Nephron (organoid): ENCODE measurements around the gene TMEM213.
"Not testable (repeated sequence)": the region's sequence is repeated elsewhere in the genome, so short reads cannot be mapped to it uniquely, and the experiment has no call there.

Source experiments
- H3K27ac Mint-ChIP-seq, 3 experiments: 2 replicates each; pipeline ENCODE4 v1.8.0; 2020; ENCODE audit warnings: mixed read lengths in 3 of 3, mild to moderate bottlenecking in 2 of 3, moderate library complexity in 1 of 3
- H3K27me3 Mint-ChIP-seq: 2 replicates; pipeline ENCODE4 v1.8.0; 2021; ENCODE audit warnings: low read depth, mild to moderate bottlenecking, moderate library complexity, mixed read lengths
- H3K36me3 Mint-ChIP-seq: 2 replicates; pipeline ENCODE4 v1.8.0; 2020; ENCODE audit warnings: low read depth, mixed read lengths
- H3K4me1 Mint-ChIP-seq: 2 replicates; pipeline ENCODE4 v1.8.0; 2020; ENCODE audit warnings: mixed read lengths
- H3K4me3 Mint-ChIP-seq, 3 experiments: 2 replicates each; pipeline ENCODE4 v1.8.0; 2020; ENCODE audit warnings: mild to moderate bottlenecking in 3 of 3, mixed read lengths in 3 of 3, moderate library complexity in 2 of 3
- H3K9me3 Mint-ChIP-seq: 2 replicates; pipeline ENCODE4 v1.8.0; 2020; ENCODE audit warnings: mixed read lengths
- TF ChIP-seq, protein P1 (sequence below), 3 experiments: fragments of 200-600 bp; sonication (generic); IDR thresholded peaks; one replicate each; pipeline ENCODE4 v1.5.0; 2021; ENCODE audit warnings: antibody characterized with exemption in 3 of 3; ENCODE audit not compliant: unreplicated experiment in 3 of 3

Gene TMEM213

DNA sequence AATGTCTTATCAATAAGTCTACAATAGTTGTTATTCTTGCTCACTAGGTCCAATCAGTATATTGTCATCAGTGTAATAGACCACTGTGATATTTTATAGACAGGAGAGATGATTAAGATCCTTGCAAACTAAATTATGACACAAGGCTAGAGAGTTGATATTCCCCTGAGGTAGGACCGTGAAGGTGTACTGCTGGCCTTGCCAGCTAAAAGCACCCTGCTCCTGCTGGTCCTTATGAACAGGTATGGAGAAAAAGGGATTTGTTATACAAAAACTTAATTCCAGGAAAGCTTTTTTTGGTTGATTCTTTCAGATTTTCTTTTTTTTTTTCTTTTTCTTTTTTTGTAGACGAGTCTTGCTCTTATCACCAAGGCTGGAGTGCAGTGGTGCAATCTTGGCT is 16.8 kb upstream of the TMEM213 start:
- Mint-ChIP-seq H3K27me3 (peaks cover 4% of the 10 kb centered on the region), H3K4me1 (no peaks in the 10 kb centered on the region), H3K4me3 (no peak overlapping the region), H3K27ac (no peak overlapping the region), H3K36me3 (peaks cover 4% of the 10 kb centered on the region), H3K9me3 (peaks cover 3% of the 10 kb centered on the region)
- TF ChIP-seq, protein P1, sequence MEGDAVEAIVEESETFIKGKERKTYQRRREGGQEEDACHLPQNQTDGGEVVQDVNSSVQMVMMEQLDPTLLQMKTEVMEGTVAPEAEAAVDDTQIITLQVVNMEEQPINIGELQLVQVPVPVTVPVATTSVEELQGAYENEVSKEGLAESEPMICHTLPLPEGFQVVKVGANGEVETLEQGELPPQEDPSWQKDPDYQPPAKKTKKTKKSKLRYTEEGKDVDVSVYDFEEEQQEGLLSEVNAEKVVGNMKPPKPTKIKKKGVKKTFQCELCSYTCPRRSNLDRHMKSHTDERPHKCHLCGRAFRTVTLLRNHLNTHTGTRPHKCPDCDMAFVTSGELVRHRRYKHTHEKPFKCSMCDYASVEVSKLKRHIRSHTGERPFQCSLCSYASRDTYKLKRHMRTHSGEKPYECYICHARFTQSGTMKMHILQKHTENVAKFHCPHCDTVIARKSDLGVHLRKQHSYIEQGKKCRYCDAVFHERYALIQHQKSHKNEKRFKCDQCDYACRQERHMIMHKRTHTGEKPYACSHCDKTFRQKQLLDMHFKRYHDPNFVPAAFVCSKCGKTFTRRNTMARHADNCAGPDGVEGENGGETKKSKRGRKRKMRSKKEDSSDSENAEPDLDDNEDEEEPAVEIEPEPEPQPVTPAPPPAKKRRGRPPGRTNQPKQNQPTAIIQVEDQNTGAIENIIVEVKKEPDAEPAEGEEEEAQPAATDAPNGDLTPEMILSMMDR (IDR thresholded peaks at IDR 0.05; ENCODE audit: unreplicated experiment in 3 of 3) = no peak

DNA sequence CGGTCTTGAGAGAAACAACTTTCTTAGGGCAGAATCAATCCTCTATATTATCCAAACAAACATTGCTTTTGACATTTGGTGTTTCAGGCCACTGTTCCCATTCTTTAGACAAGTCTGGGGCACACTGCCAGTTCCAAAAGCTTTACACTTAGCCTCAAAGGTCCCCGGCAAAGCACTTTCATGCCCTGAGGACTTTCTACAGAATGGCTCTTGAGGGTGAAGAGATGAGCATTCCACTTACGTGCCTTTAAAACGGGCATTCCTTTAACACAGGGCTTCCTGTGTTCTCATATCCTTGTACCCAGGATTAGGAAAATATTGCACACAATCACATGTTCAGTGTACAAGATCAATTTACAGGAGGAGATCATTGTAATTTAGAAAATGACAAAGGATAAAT is 13.1 kb upstream of the TMEM213 start:
- H3K27ac Mint-ChIP-seq = no peak overlapping the region
- H3K4me3 Mint-ChIP-seq = no peak overlapping the region
- peaks cover 8% of the 10 kb centered on the region for H3K36me3 Mint-ChIP-seq
- no peaks in the 10 kb centered on the region for H3K4me1 Mint-ChIP-seq
- peaks cover 12% of the 10 kb centered on the region for H3K27me3 Mint-ChIP-seq
- TF ChIP-seq, protein P1 (IDR thresholded peaks at IDR 0.05; ENCODE audit: unreplicated experiment in 3 of 3) = no peak
- peaks cover 7% of the 10 kb centered on the region for H3K9me3 Mint-ChIP-seq

DNA sequence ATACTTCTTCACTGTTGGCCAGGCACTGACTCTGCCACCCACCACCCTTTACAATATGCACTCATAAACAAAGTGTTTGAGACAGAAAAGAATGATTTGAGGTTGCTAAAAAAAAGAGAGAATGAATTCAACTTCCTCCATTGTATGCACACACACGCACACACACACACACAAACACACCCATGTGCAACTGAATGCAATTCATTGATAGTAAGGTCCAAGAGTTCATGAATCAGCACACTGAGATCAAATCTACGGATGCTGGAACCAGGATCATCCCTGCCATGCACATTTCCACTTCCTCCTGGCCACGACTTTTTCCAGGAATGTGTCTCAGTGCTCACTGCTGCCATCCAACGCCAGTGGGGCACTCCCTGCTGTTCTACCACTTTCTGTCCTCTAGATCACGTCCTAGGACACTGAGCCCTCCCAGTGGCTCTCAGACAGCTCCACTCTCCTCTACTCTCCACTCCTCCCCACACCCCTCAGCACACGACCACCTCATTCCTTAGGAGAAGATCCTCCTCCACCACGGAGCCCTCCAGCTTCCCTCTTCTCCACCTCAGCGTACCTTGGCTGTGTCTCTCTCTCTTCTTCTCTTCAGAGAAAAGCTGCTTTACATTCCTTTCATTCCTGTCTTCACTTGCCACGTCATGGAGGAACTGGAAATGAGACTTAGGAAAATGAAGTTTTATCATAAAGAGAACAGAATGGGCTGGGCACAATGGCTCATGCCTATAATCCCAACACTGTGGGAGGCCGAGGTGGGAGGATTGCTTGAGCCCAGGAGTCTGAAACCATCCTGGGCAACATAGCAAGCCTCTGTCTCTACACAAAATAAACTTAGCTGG is 12.0 kb upstream of the TMEM213 start:
- TF ChIP-seq, protein P1 (IDR thresholded peaks at IDR 0.05; ENCODE audit: unreplicated experiment in 3 of 3) = no peak
- H3K9me3 Mint-ChIP-seq = peaks cover 7% of the 10 kb centered on the region
- H3K4me3 Mint-ChIP-seq = no peak overlapping the region
- peaks cover 8% of the 10 kb centered on the region for H3K36me3 Mint-ChIP-seq
- no peak overlapping the region for H3K27ac Mint-ChIP-seq
- no peaks in the 10 kb centered on the region for H3K4me1 Mint-ChIP-seq
- peaks cover 15% of the 10 kb centered on the region for H3K27me3 Mint-ChIP-seq

DNA sequence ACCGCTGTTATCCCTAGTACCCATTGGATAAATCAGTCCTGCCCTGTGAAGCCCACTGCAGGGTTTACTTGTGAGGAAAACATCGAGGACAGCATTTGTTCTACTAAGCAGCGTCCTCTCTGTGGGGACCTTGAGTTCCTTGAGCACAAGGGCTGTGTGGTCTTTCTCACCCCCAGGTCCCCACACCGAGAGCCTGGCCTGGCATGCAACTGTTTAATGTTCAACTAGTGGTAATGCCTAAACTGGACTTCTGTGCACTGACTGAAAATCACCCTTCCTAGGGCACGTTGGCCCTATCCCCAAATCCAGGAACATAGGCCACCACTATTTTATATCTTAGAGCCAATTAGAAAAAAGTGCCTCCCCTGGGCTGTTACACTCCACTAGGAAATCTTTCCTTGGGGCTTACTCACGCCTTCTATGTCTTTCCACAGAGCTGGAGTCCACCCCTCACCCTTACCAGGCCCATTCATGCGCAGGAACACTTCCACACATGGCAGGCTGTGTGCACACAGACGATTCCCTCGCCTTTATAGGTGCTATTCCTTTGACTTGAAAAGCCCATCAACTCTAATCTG is 1.7 kb upstream of the TMEM213 start:
- no peaks in the 10 kb centered on the region for H3K9me3 Mint-ChIP-seq
- peaks cover 15% of the 10 kb centered on the region for H3K4me1 Mint-ChIP-seq
- peak overlapping the region in 1 of 3 experiments; percentile 49 for H3K4me3 Mint-ChIP-seq
- peaks cover 35% of the 10 kb centered on the region for H3K27me3 Mint-ChIP-seq
- H3K27ac Mint-ChIP-seq = peak overlapping the region in 1 of 3 experiments; percentile 81
- no peaks in the 10 kb centered on the region for H3K36me3 Mint-ChIP-seq
- TF ChIP-seq, protein P1 (IDR thresholded peaks at IDR 0.05; ENCODE audit: unreplicated experiment in 3 of 3) = no peak

DNA sequence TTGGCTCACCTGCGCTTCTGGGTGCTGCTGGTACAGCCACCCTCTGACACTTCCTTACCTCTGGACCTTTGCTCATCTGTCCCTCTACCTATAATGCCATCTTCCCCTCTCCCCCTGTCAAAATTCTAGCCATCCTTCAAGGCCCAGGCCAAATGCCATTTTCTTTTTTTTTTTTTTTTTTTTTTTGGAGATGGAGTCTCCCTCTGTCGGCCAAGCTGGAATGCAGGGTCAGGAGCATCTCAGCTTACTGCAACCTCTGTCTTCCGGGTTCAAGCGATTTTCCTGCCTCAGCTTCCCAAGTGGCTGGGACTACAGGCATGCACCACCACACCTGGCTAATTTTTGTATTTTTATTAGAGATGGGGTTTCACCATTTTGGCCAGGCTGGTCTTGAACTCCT is 748 bp upstream of the TMEM213 start:
- peaks cover 35% of the 10 kb centered on the region for H3K27me3 Mint-ChIP-seq
- peak overlapping the region in 1 of 3 experiments; percentile 49 for H3K4me3 Mint-ChIP-seq
- H3K27ac Mint-ChIP-seq = peak overlapping the region in 1 of 3 experiments; percentile 81
- not testable (repeated sequence) for H3K36me3 Mint-ChIP-seq, H3K9me3 Mint-ChIP-seq
- peaks cover 15% of the 10 kb centered on the region for H3K4me1 Mint-ChIP-seq

DNA sequence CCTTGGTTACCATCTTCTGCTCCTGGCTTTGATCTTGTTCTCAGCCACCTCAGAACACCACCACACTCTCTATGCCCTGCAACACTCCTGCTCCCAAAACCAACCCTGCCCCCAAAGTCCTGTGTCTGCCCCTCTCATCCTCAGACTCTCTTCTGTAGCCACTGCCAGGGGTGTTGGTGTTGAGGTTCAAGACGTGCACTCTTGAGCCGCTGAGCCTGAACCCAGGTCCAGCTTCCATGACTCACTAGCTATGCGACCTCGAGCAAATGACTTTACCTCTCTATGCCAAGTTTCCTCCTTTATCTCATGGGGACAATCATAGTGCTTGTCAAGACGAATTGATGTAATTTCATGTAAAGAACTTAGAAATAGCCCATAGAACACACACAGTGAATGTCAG is 1.0 kb downstream of the TMEM213 start:
- no peaks in the 10 kb centered on the region for H3K9me3 Mint-ChIP-seq
- TF ChIP-seq, protein P1 (IDR thresholded peaks at IDR 0.05; ENCODE audit: unreplicated experiment in 3 of 3) = no peak
- peaks cover 31% of the 10 kb centered on the region for H3K27me3 Mint-ChIP-seq
- peak overlapping the region in 2 of 3 experiments; percentile 46 to 66 for H3K4me3 Mint-ChIP-seq
- peak overlapping the region; percentile 4 to 80 (median 18) for H3K27ac Mint-ChIP-seq
- H3K4me1 Mint-ChIP-seq = peaks cover 15% of the 10 kb centered on the region
- H3K36me3 Mint-ChIP-seq = no peaks in the 10 kb centered on the region
